OCI-LY1 (cell line): ENCODE data around the gene CEACAM19.
"Not testable (repeated sequence)": the region's sequence is repeated elsewhere in the genome, so short reads cannot be mapped to it uniquely, and the experiment has no call there.

Source experiments
- H2AFZ ChIP-seq: fragments of 200-600 bp; sonication (generic), shearing (Covaris generic); 2 replicates; pipeline ENCODE4 v1.6.0; 2014; ENCODE audit warnings: antibody characterized with exemption, mild to moderate bottlenecking, low read length
- H3F3A ChIP-seq: fragments of 200-600 bp; sonication (generic), shearing (Covaris generic); 2 replicates; pipeline ENCODE4 v1.6.0; 2014; ENCODE audit warnings: mild to moderate bottlenecking, antibody characterized with exemption, low read length, moderate library complexity; ENCODE audit not compliant: insufficient read depth
- H3K27ac ChIP-seq: fragments of 200-600 bp; sonication (generic); 2 replicates; pipeline ENCODE4 v1.5.1; 2014; ENCODE audit warnings: low read length, mixed run types, mild to moderate bottlenecking, low read depth; ENCODE audit not compliant: poor library complexity, severe bottlenecking
- H3K27me3 ChIP-seq: fragments of 200-600 bp; sonication (generic); 2 replicates; pipeline ENCODE4 v1.6.0; 2014; ENCODE audit warnings: antibody characterized with exemption, mild to moderate bottlenecking, low read length, moderate library complexity; ENCODE audit not compliant: insufficient read depth
- H3K36me3 ChIP-seq: fragments of 200-600 bp; sonication (generic); 2 replicates; pipeline ENCODE4 v1.6.1; 2014; ENCODE audit warnings: mild to moderate bottlenecking, antibody characterized with exemption, low read length, moderate library complexity, mixed read lengths; ENCODE audit not compliant: insufficient read depth
- H3K4me1 ChIP-seq: fragments of 200-600 bp; sonication (generic); 2 replicates; pipeline ENCODE4 v1.5.1; 2014; ENCODE audit warnings: mild to moderate bottlenecking, low read length, moderate library complexity; ENCODE audit not compliant: insufficient read depth, severe bottlenecking
- H3K4me2 ChIP-seq: fragments of 200-600 bp; sonication (generic), shearing (Covaris generic); 2 replicates; pipeline ENCODE4 v1.6.1; 2014; ENCODE audit warnings: low read length
- H3K4me3 ChIP-seq: fragments of 200-600 bp; sonication (generic); 2 replicates; pipeline ENCODE4 v1.5.1; 2014; ENCODE audit warnings: low read length, low read depth, mild to moderate bottlenecking, mixed read lengths; ENCODE audit not compliant: poor library complexity, severe bottlenecking
- H3K79me2 ChIP-seq: fragments of 200-600 bp; shearing (Covaris generic); 2 replicates; pipeline ENCODE4 v1.6.1; 2016; ENCODE audit warnings: mixed run types, low read length, mixed read lengths; ENCODE audit not compliant: insufficient read depth
- H3K9ac ChIP-seq: fragments of 200-600 bp; sonication (generic), shearing (Covaris generic); 2 replicates; pipeline ENCODE4 v1.6.1; 2014; ENCODE audit warnings: mild to moderate bottlenecking, low read length, mixed read lengths
- H3K9me2 ChIP-seq: fragments of 200-600 bp; sonication (generic), shearing (Covaris generic); 2 replicates; pipeline ENCODE4 v1.6.1; 2014; ENCODE audit warnings: low read depth, mild to moderate bottlenecking, low read length, mixed read lengths
- H3K9me3 ChIP-seq: fragments of 200-600 bp; shearing (Covaris generic); 2 replicates; pipeline ENCODE4 v1.6.1; 2014; ENCODE audit warnings: low read length, mixed read lengths
- H4K20me1 ChIP-seq: fragments of 200-600 bp; sonication (generic), shearing (Covaris generic); 2 replicates; pipeline ENCODE4 v1.6.0; 2016; ENCODE audit warnings: mild to moderate bottlenecking, low read length; ENCODE audit not compliant: insufficient read depth
- EZH2 ChIP-seq: fragments of 200-600 bp; sonication (generic), shearing (Covaris generic); IDR thresholded peaks from 2 replicates; pipeline ENCODE4 v1.8.0; 2017; ENCODE audit warnings: borderline replicate concordance, mixed run types, mild to moderate bottlenecking, antibody characterized with exemption, low read length, moderate library complexity, mixed read lengths
- TF ChIP-seq, protein P1 (sequence below): fragments of 200-600 bp; sonication (generic), shearing (Covaris generic); IDR thresholded peaks from 2 replicates; pipeline ENCODE4 v1.5.1; 2017; ENCODE audit warnings: mild to moderate bottlenecking, antibody characterized with exemption, low read length, moderate library complexity, mixed read lengths

CEACAM19 gene

DNA sequence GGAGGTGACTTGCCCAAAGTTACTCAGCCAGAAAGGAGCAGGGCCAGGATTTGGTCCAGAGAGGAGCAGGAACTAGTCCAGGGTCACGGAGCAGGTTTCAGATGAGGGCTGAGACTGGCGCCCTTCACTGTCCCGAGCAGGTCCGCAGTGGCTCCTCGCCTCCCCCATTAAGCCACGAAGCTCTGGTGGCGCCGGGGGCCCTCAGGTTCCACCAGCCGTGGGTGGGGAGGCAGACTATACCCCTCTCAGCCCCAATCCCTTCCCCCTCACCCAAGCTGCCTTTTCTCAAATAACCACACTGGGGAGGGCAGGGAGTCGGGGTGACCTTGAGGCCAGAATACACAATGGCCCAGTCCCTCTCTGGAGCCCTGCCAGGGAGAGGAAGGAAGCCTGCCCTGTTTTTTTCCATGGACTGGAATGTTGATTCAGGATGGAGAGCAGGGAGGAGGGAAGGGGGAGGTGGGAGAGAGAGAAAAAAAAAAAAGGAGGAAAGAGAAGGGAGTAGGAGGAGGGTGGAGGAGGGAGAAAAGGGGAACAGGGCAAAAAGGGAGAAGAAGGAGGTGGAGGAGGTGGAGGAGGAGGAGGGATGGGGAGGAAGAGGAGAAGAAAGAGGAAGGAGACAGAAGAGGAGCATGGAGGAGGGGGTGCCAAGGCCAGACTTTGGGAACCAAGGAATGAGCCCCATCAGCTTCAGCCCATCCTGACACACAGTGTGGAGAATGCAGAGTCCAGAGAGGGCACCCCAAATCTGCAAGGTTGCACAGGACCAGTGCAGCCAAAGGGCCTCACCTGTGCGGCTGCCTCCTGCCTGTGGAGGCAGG lies 47.4 kb downstream of the CEACAM19 start:
- no peak overlapping the region for H3K9ac ChIP-seq
- no peaks in the 10 kb centered on the region for H3K79me2 ChIP-seq
- no peaks in the 10 kb centered on the region for H3F3A ChIP-seq
- H3K4me2 ChIP-seq: no peak overlapping the region
- H3K4me3 ChIP-seq: no peak overlapping the region
- no peaks in the 10 kb centered on the region for H4K20me1 ChIP-seq
- H3K9me3 ChIP-seq: peaks cover 6% of the 10 kb centered on the region
- no peak for TF ChIP-seq EZH2
- TF ChIP-seq, protein P1, sequence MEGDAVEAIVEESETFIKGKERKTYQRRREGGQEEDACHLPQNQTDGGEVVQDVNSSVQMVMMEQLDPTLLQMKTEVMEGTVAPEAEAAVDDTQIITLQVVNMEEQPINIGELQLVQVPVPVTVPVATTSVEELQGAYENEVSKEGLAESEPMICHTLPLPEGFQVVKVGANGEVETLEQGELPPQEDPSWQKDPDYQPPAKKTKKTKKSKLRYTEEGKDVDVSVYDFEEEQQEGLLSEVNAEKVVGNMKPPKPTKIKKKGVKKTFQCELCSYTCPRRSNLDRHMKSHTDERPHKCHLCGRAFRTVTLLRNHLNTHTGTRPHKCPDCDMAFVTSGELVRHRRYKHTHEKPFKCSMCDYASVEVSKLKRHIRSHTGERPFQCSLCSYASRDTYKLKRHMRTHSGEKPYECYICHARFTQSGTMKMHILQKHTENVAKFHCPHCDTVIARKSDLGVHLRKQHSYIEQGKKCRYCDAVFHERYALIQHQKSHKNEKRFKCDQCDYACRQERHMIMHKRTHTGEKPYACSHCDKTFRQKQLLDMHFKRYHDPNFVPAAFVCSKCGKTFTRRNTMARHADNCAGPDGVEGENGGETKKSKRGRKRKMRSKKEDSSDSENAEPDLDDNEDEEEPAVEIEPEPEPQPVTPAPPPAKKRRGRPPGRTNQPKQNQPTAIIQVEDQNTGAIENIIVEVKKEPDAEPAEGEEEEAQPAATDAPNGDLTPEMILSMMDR: no peak
- peaks cover 6% of the 10 kb centered on the region; the same call in 1 of the 2 replicates for H3K27me3 ChIP-seq
- H3K9me2 ChIP-seq: no peaks in the 10 kb centered on the region
- H3K36me3 ChIP-seq: no peaks in the 10 kb centered on the region; the same call in 1 of the 2 replicates
- no peak overlapping the region for H3K27ac ChIP-seq
- H3K4me1 ChIP-seq: peaks cover 7% of the 10 kb centered on the region
- H2AFZ ChIP-seq: no peak overlapping the region

DNA sequence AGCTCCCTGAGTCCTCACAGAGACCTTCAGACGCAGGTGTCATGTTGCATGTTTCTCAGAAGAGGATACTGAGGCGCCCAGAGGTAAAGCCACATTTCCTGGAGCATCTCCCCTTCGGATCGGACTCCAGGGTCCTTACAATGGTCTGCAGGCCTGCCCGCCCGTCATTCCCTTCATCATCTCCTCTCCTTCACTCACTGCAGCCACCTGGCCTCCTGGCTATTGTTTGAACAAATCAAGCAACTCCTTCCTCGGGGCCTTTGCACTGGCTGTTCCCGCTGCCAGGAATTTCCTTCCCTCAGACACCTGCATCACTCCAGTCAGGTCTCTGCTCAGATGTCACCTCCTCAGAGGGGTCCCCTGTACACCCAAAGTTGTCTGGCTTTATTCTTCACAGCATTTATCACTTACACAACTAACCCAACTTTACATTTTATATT lies 48.0 kb downstream of the CEACAM19 start:
- Histone ChIP-seq H3K27ac (no peak overlapping the region), H3K9ac (no peak overlapping the region), H3K4me3 (no peak overlapping the region), H3K9me3 (peaks cover 6% of the 10 kb centered on the region), H4K20me1 (no peaks in the 10 kb centered on the region), H3K9me2 (no peaks in the 10 kb centered on the region), H3K79me2 (no peaks in the 10 kb centered on the region), H3K4me1 (peaks cover 7% of the 10 kb centered on the region), H3K4me2 (no peak overlapping the region), H3F3A (no peaks in the 10 kb centered on the region), H3K27me3 (peaks cover 6% of the 10 kb centered on the region; the same call in 1 of the 2 replicates), H2AFZ (no peak overlapping the region), H3K36me3 (no peaks in the 10 kb centered on the region; the same call in 1 of the 2 replicates)
- no peak for TF ChIP-seq EZH2

DNA sequence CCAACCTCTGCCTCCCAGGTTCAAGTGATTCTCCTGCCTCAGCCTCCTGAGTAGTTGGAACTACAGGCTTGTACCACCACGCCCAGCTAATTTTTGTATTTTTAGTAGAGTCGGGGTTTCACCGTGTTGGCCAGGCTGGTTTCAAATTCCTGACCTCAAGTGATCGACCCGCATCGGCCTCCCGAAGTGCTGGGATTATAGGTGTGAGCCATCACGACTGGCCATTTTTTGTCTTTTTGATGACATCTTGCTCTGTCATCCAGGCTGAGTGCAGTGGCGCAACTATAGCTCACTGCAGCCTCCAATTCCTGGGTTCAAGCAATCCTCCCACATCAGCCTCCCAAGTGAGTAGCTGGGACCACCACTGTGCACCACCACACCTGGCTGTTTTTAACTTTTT lies 49.1 kb downstream of the CEACAM19 start:
- not testable (repeated sequence) for H3K4me1 ChIP-seq

DNA sequence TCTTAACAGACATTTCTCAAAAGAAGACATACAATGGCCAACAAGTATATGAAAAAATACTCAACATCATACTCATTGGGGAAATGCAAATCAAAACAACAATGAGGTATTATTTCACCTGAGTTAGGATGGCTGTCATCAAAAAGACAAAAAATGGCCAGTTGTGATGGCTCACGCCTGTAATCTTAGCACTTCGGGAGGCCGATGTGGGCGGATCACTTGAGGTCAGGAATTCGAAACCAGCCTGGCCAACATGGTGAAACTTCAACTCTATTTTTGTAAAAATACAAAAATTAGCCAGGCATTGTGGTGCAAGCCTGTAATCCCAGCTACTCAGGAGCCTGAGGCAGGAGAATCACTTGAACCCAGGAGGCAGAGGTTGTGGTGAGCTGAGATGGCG lies 49.7 kb downstream of the CEACAM19 start:
- no peaks in the 10 kb centered on the region for H3K9me2 ChIP-seq
- no peak overlapping the region for H2AFZ ChIP-seq
- no peaks in the 10 kb centered on the region for H3K79me2 ChIP-seq
- H3F3A ChIP-seq: no peaks in the 10 kb centered on the region
- no peaks in the 10 kb centered on the region for H3K9me3 ChIP-seq
- TF ChIP-seq EZH2: no peak
- TF ChIP-seq, protein P1: no peak
- no peak overlapping the region for H3K9ac ChIP-seq
- H3K27me3 ChIP-seq: no peaks in the 10 kb centered on the region; the same call in 1 of the 2 replicates
- no peak overlapping the region for H3K4me2 ChIP-seq
- peaks cover 7% of the 10 kb centered on the region for H3K4me1 ChIP-seq
- no peaks in the 10 kb centered on the region for H4K20me1 ChIP-seq
- H3K4me3 ChIP-seq: no peak overlapping the region
- H3K36me3 ChIP-seq: no peaks in the 10 kb centered on the region
- H3K27ac ChIP-seq: no peak overlapping the region

More for the DNA sequence above, 49.1 kb downstream of the CEACAM19 start:
- not testable (repeated sequence) for H3F3A ChIP-seq, H3K4me3 ChIP-seq, H3K9ac ChIP-seq, H3K36me3 ChIP-seq, H3K9me3 ChIP-seq, H3K27ac ChIP-seq, H3K4me2 ChIP-seq, H3K79me2 ChIP-seq, H4K20me1 ChIP-seq, H3K9me2 ChIP-seq, H3K27me3 ChIP-seq, H2AFZ ChIP-seq

DNA sequence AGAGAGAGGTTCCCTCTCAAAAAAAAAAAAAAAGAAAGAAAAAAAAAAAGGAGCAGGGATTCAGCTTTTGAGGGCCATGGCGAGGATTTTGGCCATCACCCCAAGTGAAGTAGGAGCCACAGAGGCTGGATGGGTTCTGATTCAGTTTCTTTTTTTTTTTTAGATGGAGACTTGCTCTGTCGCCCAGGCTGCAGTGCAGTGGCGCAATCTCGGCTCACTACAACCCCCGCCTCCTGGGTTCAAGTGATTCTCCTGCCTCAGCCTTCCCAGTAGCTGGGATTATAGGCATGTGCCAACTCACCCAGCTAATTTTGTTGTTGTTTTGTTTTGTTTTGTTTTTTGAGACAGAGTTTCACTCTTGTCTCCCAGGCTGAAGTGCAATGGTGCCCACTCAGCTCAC lies 50.1 kb downstream of the CEACAM19 start:
- not testable (repeated sequence) for H4K20me1 ChIP-seq, H3K9me2 ChIP-seq, H3K4me2 ChIP-seq, H3K4me3 ChIP-seq, H2AFZ ChIP-seq, H3K36me3 ChIP-seq, H3K79me2 ChIP-seq, H3K9me3 ChIP-seq, H3K27ac ChIP-seq, H3K27me3 ChIP-seq, H3F3A ChIP-seq, H3K9ac ChIP-seq, H3K4me1 ChIP-seq
